GM23338 (cell line): ENCODE data around the gene CACNA2D2.

Source experiments
- EZH2 ChIP-seq: fragments of 200-600 bp; sonication (generic); IDR thresholded peaks from one replicate; pipeline ENCODE4 v1.8.0; 2017; ENCODE audit warnings: antibody characterized with exemption, mild to moderate bottlenecking, low read depth; ENCODE audit not compliant: unreplicated experiment
- POLR2AphosphoS5 ChIP-seq: IDR thresholded peaks from 2 replicates; pipeline ENCODE4 v1.6.1; 2016; ENCODE audit warnings: antibody characterized with exemption, low read depth
- TF ChIP-seq, protein P1 (sequence below), 2 experiments: fragments of 200-600 bp in 1 of 2; sonication (generic) in 1 of 2; conservative IDR thresholded peaks; 2 replicates each; pipeline versions ENCODE4 v1.5.1 to v1.6.1; 2016 to 2017; ENCODE audit warnings: antibody characterized with exemption in 2 of 2, low read depth in 2 of 2, mild to moderate bottlenecking in 2 of 2, moderate library complexity in 1 of 2

DNA sequence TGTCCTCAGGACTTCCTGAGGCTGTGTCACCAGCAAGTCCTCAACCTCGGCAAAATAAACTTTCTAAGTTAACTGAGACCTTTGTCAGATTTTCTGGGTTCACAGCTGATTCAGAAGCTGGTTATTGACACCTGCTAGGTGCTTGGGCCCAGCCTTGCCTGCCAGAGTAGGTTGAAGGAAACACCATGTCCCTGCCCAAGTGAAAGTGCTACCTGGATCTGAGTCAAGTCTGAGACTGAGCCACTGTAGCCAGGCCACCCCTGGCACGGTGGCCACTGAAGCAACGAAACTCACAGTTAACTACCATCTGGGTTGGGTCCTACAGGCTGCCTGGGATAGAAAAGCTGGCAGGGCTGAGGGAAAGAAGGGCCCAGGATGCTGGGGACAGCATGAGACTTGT lies 189.1 kb downstream of the CACNA2D2 start:
- TF ChIP-seq POLR2AphosphoS5 (no peak), EZH2 (no peak)
- TF ChIP-seq, protein P1, sequence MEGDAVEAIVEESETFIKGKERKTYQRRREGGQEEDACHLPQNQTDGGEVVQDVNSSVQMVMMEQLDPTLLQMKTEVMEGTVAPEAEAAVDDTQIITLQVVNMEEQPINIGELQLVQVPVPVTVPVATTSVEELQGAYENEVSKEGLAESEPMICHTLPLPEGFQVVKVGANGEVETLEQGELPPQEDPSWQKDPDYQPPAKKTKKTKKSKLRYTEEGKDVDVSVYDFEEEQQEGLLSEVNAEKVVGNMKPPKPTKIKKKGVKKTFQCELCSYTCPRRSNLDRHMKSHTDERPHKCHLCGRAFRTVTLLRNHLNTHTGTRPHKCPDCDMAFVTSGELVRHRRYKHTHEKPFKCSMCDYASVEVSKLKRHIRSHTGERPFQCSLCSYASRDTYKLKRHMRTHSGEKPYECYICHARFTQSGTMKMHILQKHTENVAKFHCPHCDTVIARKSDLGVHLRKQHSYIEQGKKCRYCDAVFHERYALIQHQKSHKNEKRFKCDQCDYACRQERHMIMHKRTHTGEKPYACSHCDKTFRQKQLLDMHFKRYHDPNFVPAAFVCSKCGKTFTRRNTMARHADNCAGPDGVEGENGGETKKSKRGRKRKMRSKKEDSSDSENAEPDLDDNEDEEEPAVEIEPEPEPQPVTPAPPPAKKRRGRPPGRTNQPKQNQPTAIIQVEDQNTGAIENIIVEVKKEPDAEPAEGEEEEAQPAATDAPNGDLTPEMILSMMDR (conservative IDR thresholded peaks at IDR 0.05; ENCODE audit: low read depth in 2 of 2) = no peak
